B cell (primary cell): ENCODE data around the gene HMBS. TPM values are rescaled to one million over a fixed set of nuclear protein-coding genes. Genes with fewer than 3 reads are reported as not detected.

Source experiments
- ATAC-seq: fragments of 200-7000 bp; cut with Tn5 transposase; one replicate; pipeline ENCODE4 v1.10.0; 2021; ENCODE audit warnings: low read depth, mild to moderate bottlenecking, moderate number of reproducible peaks, moderate library complexity
- CTCF ChIA-PET: fragments of 350-600 bp; sonication (Branson Sonifier 250); formaldehyde crosslinking; loops from one replicate; lab custom pipeline; 2021; ENCODE audit warnings: antibody characterized with exemption, inconsistent platforms; lab: Charles Lee
- POLR2A ChIA-PET: fragments of 350-600 bp; sonication (Branson Sonifier 250); formaldehyde crosslinking; loops from one replicate; lab custom pipeline; 2021; ENCODE audit warnings: antibody characterized with exemption; lab: Charles Lee
- DNase-seq: peaks from one replicate; pipeline ENCODE4 v3.0.0; 2013
- H2AFZ ChIP-seq: 2 replicates; pipeline ENCODE4 v1.6.1; 2012; ENCODE audit warnings: mild to moderate bottlenecking, low read depth, low read length; ENCODE audit not compliant: insufficient read depth, poor library complexity, severe bottlenecking
- H3K27ac ChIP-seq, 2 donors: 1 replicate in 1 of 2; 2 replicates in 1 of 2; pipeline ENCODE4 v1.5.1; 2012 to 2013; ENCODE audit warnings: low read length in 2 of 2, mild to moderate bottlenecking in 2 of 2, moderate library complexity in 1 of 2
- H3K27me3 ChIP-seq, 4 experiments: fragments of 200-600 bp in 1 of 4; sonication (generic) in 1 of 4; replicated peaks in 1 of 4; 1 replicate in 2 of 4; 2 replicates in 2 of 4; pipeline versions ENCODE4 v1.6.1 to v1.7.0; 2013 to 2016; ENCODE audit warnings: low read length in 3 of 4, mild to moderate bottlenecking in 2 of 4, mixed read lengths in 1 of 4, moderate library complexity in 1 of 4; ENCODE audit not compliant: insufficient read depth in 4 of 4, control insufficient read depth in 3 of 4; ENCODE audit errors: control extremely low read depth in 1 of 4
- H3K36me3 ChIP-seq, 2 experiments: replicated peaks in 1 of 2; 1 replicate in 1 of 2; 2 replicates in 1 of 2; pipeline versions ENCODE4 v1.6.1 to v1.7.1; 2013; ENCODE audit warnings: low read length in 1 of 2; ENCODE audit not compliant: insufficient read depth in 2 of 2, control insufficient read depth in 1 of 2; ENCODE audit errors: control extremely low read depth in 1 of 2, extremely low read depth in 1 of 2
- H3K4me1 ChIP-seq, 2 donors: fragments of 200-600 bp in 1 of 2; sonication (generic) in 1 of 2; 1 replicate in 1 of 2; 2 replicates in 1 of 2; pipeline versions ENCODE4 v1.5.1 to v1.6.1; 2013 to 2017; ENCODE audit warnings: low read length in 2 of 2; ENCODE audit not compliant: control insufficient read depth in 2 of 2, insufficient read depth in 2 of 2
- H3K4me2 ChIP-seq: replicated peaks from 2 replicates; pipeline ENCODE3; 2012; ENCODE audit warnings: mild to moderate bottlenecking, low read depth, low read length; ENCODE audit not compliant: poor library complexity, severe bottlenecking
- H3K4me3 ChIP-seq, 5 experiments: fragments of 200-600 bp in 1 of 5; sonication (generic) in 1 of 5; 1 replicate in 3 of 5; 2 replicates in 2 of 5; pipeline versions ENCODE4 v1.5.1 to v1.7.0; 2011 to 2016; ENCODE audit warnings: low read length in 4 of 5, mild to moderate bottlenecking in 4 of 5, low read depth in 2 of 5, control low read depth in 1 of 5, moderate library complexity in 1 of 5; ENCODE audit not compliant: insufficient read depth in 1 of 5; ENCODE audit errors: control extremely low read depth in 1 of 5, extremely low read depth in 1 of 5
- H3K79me2 ChIP-seq: fragments of 200-600 bp; sonication (generic); one replicate; pipeline ENCODE4 v1.6.0; 2016; ENCODE audit warnings: low read length; ENCODE audit not compliant: control insufficient read depth, insufficient read depth
- H3K9ac ChIP-seq: fragments of 200-600 bp; sonication (generic); 2 replicates; pipeline ENCODE4 v1.6.1; 2017; ENCODE audit warnings: mild to moderate bottlenecking, low read length, moderate library complexity
- H3K9me3 ChIP-seq, 3 donors: one replicate each; pipeline versions ENCODE4 v1.6.1 to v1.7.1; 2013; ENCODE audit warnings: low read length in 2 of 3; ENCODE audit not compliant: control insufficient read depth in 2 of 3, insufficient read depth in 1 of 3; ENCODE audit errors: control extremely low read depth in 1 of 3
- H4K20me1 ChIP-seq: 2 replicates; pipeline ENCODE4 v1.6.0; 2012; ENCODE audit warnings: mild to moderate bottlenecking, low read length; ENCODE audit not compliant: insufficient read depth, control insufficient read depth, poor library complexity, severe bottlenecking
- H3K27ac Mint-ChIP-seq: one replicate; pipeline ENCODE4 v1.8.0; 2021; ENCODE audit warnings: mixed read lengths
- H3K27me3 Mint-ChIP-seq: one replicate; pipeline ENCODE4 v1.8.0; 2021; ENCODE audit warnings: mixed read lengths
- H3K4me1 Mint-ChIP-seq: one replicate; pipeline ENCODE4 v1.8.0; 2021; ENCODE audit warnings: mixed read lengths
- H3K4me3 Mint-ChIP-seq: one replicate; pipeline ENCODE4 v1.8.0; 2021; ENCODE audit warnings: mixed read lengths
- H3K9me3 Mint-ChIP-seq: one replicate; pipeline ENCODE4 v1.8.0; 2022; ENCODE audit warnings: mixed read lengths; ENCODE audit not compliant: insufficient read depth
- CTCF ChIP-seq: fragments of 200-600 bp; IDR thresholded peaks from one replicate; pipeline ENCODE4 v1.8.0; 2022; ENCODE audit warnings: antibody characterized with exemption, mild to moderate bottlenecking
- EZH2 ChIP-seq: IDR thresholded peaks from 2 replicates; pipeline ENCODE4 v1.6.1; 2012; ENCODE audit warnings: borderline replicate concordance, low read depth, mild to moderate bottlenecking, moderate library complexity, low read length; ENCODE audit not compliant: insufficient read depth, poor library complexity, severe bottlenecking
- WGBS: methylation state at CpG from one replicate; pipeline ENCODE4 v1.1.5; 2013; ENCODE audit warnings: missing lambda C conversion rate; ENCODE audit not compliant: insufficient coverage; 5-methylcytosine and 5-hydroxymethylcytosine counted together
- intact Hi-C: fragments of 100-400 bp; cut with micrococcal nuclease; formaldehyde crosslinking; loops from one replicate; pipeline ENCODE4 v1.10.0; 2022
- polyA plus RNA-seq: library from polyadenylated mRNA; depleted of rRNA; stranded (reverse); fragments of >200 nt; gene quantifications from 2 replicates; pipeline ENCODE4 v1.2.3, GENCODE V29; 2012
- total RNA-seq, 2 donors: library from RNA; stranded (reverse); fragments of 120-200 nt in 1 of 2; gene quantifications; 1 replicate in 1 of 2; 2 replicates in 1 of 2; pipeline versions ENCODE4 v1.2.3 to v1.2.4, GENCODE V29; 2013 to 2022

HMBS gene
- total and polyA plus RNA-seq, 2 donors (not counting 1 experiment from before 2014, with no cell fraction given) = 7.6 to 17.7 TPM

- intact Hi-C loops = no loop called here
- Mint-ChIP-seq H3K4me3 (peak overlapping the region; percentile 4), H3K27ac (no peak overlapping the region), H3K9me3 (no peaks in the 10 kb centered on the region), H3K27me3 (no peaks in the 10 kb centered on the region), H3K4me1 (peaks cover 60% of the 10 kb centered on the region)
- Histone ChIP-seq H3K9me3 (no peaks in the 10 kb centered on the region), H3K9ac (no peak overlapping the region), H3K4me1 (peaks cover 28 to 43% of the 10 kb centered on the region in 2 donors), H4K20me1 (peaks cover 11% of the 10 kb centered on the region), H3K4me2 (no peak overlapping the region), H3K36me3 (peaks cover 8 to 21% of the 10 kb centered on the region in 2 experiments), H3K4me3 (no peak overlapping the region), H3K79me2 (peaks cover 18% of the 10 kb centered on the region), H2AFZ (no peak overlapping the region), H3K27ac (no peak overlapping the region), H3K27me3 (no peaks in the 10 kb centered on the region)
- ATAC-seq = no peak
- ChIA-PET POLR2A (interaction anchor here (0.5 to 0.7 kb wide), 2 partner anchors 58 to 86 kb away, joined by 3 to 5 read pairs; no protein-coding TSS in a partner anchor), CTCF (interaction anchor here (0.7 to 1.5 kb wide), 2 partner anchors 21 to 84 kb away, joined by 3 to 6 read pairs; partner anchors contain the start of gene HINFP)
- no peak for DNase-seq
- TF ChIP-seq EZH2 (no peak), CTCF (no peak)
- 79% methylated on average over 5 of the region's 6 CpGs for WGBS
These were observed 15.0 kb downstream of the HMBS start for GRCh38 chr11:119099711-119100110.

DNA sequence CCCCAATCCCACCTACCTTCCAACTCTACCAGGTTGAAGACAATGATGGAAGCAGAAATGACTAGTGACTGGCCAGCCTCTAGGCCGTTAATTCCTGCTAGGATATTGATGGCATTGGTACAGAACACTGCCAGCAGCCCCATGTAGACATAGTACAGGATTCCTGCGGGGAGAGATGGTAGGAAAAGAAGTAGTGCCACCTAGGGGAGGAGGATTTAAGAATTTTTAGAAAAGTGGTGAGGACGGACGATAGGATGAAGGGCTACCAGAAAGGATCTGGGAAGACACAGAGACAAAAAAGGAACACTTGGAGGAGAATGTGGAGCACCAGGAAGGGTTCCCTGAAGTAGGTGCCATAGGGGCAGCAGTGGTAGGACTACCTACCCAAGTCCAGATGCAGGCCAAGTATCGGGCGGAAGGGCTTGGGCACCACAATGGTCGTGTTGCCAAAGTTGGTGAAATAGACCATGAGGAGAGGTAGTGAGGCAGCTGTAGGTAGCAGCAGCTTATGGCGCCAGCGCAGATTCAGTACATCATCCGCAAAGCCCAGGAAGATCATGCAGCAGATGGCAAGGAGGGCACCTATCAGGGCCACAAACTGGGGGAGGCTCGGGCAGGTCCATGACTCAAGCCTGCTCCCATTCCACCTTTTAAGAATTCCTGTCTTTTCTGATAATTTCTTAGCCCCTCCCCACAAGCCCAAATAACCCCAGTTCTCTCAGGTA is 15.7 kb downstream of the HMBS start:
- Histone ChIP-seq H2AFZ (no peak overlapping the region), H3K9ac (peak overlapping the region; percentile 86), H3K4me1 (peaks cover 28 to 43% of the 10 kb centered on the region in 2 donors), H3K27ac (no peak overlapping the region), H4K20me1 (peaks cover 11% of the 10 kb centered on the region), H3K36me3 (peaks cover 8 to 21% of the 10 kb centered on the region in 2 experiments), H3K79me2 (peaks cover 18% of the 10 kb centered on the region), H3K4me2 (peak overlapping the region; percentile 88), H3K27me3 (no peaks in the 10 kb centered on the region), H3K4me3 (peak overlapping the region in 3 of 5 experiments; percentile 75 to 96 (median 82)), H3K9me3 (no peaks in the 10 kb centered on the region)
- intact Hi-C loops = no loop called here
- Mint-ChIP-seq H3K4me3 (peak overlapping the region; percentile 93), H3K4me1 (peaks cover 61% of the 10 kb centered on the region), H3K27me3 (no peaks in the 10 kb centered on the region), H3K9me3 (no peaks in the 10 kb centered on the region), H3K27ac (peak overlapping the region; percentile 98)
- no peak for DNase-seq
- TF ChIP-seq CTCF = no peak
- TF ChIP-seq EZH2 = no peak
- WGBS = 58% methylated on average over 7 of the region's 11 CpGs
- ATAC-seq = no peak
- CTCF ChIA-PET = interaction anchor here (0.7 to 1.5 kb wide), 2 partner anchors 20 to 85 kb away, joined by 3 to 6 read pairs; partner anchors contain the start of gene HINFP
- POLR2A ChIA-PET = interaction anchor here (0.5 kb wide), 1 partner anchor 87 kb away, joined by 3 read pairs; no protein-coding TSS in a partner anchor
